DND-41 (cell line): Measurements from ENCODE around the gene CCBE1.

Experiments
- CTCF ChIP-seq: IDR thresholded peaks from 2 replicates; pipeline ENCODE4 v1.5.1; 2012; ENCODE audit warnings: borderline replicate concordance, low read length, moderate library complexity, mild to moderate bottlenecking; ENCODE audit not compliant: poor library complexity, severe bottlenecking; ENCODE audit errors: extremely low read depth
- EZH2 ChIP-seq: IDR thresholded peaks from 3 replicates; pipeline ENCODE4 v1.6.1; 2012; ENCODE audit warnings: borderline replicate concordance, low read depth, mild to moderate bottlenecking, moderate library complexity, low read length, inconsistent platforms; ENCODE audit not compliant: severe bottlenecking

- TF ChIP-seq CTCF (no peak), EZH2 (no peak)
Measured at GRCh38 chr18:59740141-59740540, 42.9 kb upstream of the CCBE1 start.
